Embryonic facial prominence (tissue), 1 donor: Measurements from ENCODE around the gene DUSP8.

ENCODE experiments used
- DNase-seq: peaks from one replicate; pipeline ENCODE4 v3.0.0-alpha.2; 2016; ENCODE audit errors: extremely low spot score

DUSP8 gene

DNA sequence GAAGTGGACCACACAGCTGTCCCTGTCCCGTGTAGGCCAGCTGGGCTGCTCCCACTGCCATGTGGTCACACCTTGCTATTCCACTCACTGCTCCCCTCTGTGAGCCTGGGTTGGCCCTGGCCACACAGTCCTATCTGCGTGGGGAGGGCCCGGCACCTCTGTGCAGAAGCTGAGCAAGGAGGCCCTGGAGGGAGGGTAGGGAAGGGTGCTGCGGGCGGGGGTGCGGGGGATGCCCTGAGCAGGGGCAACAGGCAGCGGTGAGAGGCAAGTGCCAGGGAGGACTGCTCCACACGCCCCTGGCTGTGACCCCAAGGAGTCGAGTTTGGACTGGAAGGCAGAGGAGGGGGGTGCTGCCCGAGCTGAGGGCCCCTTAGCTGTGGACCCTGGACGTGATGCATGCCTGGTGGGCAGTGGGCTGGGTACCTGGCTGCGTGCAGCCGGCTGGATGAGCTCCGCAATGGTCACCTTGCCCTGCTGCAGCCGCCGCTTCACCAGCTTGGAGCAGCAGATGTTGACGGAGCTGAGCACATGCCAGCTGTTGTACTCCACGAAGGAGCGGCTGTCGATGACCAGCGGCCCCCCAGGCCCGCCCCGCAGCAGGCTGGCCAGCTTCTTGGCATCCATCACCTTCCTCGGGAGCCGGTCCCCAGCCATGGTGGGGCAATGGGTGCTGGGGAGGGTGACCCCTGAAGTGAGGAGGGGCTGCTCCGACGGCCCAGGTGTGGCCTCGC lies 6.7 kb downstream of the DUSP8 start:
- DNase-seq = no peak

DNA sequence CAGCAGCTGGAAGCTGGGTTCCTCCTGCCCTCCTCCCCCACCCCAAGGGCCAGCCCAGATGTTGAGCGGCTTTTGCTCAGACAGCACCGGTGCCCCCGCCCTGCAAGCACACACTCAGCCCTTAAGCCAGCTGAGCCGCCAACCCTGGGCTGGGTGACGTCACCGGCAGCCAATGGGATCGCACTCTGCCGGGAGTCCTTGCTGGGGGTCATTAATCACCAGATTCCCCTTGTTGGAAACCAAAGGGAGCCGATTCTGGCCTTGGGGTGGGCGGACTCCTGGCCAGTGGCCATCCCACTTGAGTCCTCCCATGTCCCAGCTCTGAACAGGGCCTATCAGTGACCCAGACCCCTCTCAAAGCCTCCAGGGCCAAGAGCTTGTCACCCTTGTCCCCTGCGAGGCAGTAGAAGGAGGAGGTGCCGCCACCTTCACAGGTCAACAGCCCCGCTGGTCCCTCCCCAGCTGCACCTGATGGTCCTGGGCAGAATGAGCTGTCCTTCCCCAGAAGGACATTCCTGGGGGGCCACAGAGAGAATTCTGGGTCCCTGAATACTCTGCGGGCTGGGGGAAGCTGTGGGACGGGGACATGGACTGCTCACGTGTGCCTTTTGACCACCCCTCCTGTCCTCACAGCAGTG lies 7.4 kb downstream of the DUSP8 start:
- no peak for DNase-seq

DNA sequence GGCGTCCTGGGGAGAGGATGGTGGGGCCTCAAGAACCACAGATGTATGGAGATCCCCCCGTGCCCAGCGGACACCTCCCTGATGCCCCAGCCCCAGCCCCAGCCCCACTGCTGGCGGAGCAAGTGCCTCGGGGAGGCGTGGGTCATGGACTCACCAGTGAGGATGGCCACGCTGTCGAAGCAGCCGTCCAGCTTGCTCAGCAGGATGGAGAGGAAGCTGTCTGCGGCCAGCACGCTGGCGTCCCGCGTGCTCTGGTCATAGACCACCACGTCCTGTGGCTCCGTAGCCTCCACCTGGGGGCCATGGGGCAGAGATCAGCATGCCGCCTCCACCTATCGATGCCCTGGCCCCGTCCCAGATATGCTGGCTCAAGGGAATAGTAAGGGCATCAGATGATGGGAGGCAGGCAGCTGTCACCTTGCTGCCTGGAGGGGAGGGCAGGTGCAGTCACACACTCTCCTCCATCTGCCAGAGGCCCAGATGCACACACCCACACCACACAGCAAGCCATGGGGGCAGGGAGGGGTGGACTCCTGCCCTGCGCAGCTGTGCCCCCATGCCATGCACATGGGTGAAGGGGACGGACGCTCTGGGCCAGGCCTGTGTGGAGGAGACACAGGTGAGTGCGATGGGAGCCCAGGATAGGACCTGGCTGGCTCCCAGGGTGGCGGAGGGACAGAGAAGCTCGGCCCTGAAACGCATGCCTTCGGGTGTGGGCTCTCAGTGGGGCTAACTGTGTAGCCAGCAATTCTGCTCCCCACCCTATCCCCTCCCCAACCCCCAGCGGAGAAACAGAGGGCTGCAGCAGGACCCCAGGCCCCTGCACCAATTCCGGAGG lies 8.2 kb downstream of the DUSP8 start:
- DNase-seq = no peak

DNA sequence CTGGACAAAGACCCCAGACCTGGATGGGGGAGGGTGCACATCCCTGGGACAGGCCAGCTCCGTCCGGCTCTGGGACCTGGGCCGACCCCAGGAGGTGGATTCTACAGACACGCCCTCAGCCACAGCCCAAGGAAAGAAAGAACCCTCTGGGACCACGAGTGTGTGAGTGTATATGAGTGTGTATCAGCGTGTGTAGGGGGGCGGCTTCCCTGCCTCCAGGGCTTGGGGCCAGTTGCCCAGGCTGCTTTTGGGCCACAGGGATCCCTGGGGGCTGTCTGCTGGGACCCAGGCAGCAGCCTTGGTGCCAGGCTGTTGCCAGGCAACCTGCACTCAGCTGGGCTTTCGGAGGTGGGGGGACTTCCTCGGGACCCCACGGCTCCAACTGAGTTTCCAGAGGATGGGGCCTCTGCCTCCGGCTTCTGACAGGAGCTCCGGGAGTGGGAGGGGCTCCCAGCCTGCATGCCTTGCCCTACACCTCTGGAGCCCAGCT lies 8.9 kb downstream of the DUSP8 start:
- no peak for DNase-seq

DNA sequence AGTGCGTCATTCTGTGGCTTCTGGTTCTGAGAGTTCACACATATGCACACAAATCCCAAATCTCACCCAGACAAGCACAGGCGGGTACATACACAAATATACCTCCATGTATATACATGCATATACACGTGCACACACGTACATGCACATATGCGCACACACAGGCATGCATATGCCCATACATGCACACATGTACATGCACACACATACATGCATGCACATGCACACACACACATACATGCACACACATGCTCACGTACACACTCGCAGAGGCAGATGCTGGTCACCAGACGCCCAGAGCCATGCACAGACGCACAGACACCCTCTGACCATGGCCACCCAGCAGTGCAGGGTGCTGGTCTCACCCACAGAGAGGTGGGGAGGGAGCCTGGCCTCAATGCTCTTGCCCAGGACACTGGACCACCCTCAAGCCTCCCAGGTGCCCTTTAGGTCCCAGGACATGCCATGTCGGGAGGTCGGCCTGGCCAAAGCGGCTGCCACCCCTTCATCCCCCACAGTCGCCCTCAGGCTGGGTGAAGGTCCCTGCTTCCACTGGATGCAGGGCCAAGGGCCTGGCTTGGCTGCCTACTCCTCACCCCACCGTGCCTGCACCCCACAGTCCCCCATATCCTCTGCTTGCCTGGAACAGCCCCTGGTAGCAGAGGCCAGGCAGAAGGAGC lies 9.5 kb downstream of the DUSP8 start:
- no peak for DNase-seq

DNA sequence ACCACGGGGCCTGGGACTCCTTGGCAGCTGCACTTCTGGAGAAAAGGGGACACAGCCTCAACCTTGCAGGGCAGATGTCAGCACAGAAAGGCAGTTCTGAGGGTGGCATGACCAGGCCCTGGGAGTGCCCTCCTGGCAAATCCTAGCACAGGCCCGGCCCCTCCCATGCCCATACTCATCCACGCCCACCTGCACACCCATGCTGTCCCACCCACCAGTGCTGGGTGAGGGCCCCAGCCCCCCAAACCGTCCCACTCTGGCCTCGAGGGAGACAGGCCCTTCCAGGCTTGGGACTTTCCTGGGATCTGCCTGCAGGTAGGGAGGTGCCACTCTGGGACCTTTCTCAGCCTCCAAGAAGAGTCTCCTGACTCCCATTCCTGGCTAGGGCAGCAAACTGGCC lies 10.1 kb downstream of the DUSP8 start:
- no peak for DNase-seq

DNA sequence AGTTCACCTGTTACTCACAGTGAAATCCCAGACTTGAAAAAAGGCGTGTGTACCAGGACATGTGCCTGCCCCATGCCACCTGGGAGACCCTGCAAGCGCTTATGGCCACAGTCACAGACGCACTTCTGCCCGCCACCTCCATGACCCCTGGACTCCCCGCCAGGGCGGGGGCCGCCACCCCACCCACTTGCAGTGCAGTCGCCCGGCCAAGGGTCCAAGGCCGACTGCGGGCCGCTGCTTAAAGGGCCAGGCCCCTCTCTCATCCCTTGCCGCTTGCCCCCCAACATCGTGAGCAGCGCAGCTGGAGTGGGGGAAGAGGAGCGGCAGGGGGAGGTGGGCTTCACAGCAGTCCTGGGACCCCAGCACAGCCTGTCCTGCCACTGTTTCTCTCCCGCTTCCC lies 10.8 kb downstream of the DUSP8 start:
- no peak for DNase-seq

DNA sequence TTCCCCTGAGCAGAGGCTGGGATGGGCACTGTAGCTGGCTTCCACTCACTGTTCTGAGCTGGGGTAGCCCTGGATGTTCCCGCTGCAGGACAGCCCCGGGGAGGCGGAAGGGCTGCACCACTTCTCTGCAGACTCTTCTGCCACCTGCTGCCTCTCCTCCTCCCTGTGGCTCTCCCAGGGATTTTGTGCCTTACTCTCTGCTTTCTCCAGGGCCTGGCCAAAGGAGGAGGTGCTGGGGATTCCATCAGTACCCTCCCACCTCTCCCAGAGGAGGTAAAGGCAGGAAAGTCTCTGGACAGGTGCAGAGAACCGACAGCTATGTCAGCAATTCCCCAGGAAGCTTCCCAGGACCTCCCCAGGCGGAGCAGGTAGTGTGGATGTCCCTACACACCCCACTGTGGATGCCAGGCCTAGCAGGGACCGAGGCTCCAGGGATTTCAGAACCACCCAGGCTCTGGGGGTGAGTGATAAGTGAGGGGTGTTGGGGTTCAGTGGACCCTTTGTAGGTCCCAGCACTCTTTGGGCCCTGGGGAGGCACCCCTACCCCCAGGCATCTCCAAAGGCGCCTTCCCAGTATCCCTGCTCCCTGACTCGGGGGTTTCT lies 11.3 kb downstream of the DUSP8 start:
- no peak for DNase-seq

DNA sequence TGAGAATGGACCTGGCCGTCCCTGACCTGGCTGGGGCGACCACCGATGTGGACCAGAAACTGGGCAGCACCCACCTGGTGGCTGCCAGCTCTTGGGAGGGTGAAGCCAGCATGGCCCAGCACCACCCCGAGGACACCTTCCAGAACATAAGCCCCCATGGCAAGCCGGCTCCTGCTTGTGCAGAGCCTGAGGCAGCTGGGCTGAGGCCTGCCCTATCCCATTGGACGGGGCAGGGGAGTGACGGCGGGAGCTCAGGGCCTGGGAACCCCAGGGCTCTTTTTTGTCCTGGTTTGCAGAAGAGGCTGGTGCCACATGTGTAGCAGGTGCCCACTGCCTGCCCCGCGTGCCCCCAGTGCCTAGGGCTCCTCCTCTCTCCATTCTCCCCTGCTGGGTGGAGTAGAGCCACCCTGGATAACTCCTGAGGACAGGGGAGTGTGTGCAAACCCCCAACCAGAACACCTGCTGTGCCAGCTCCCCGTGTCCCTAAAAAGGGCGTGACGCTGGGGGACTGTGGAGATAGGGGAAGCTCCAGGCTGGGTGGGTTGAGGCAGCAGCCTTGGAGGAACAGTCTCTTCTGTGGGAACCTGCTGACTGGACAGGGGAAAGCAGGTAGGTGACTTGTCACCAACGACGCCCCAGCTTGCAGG lies 11.9 kb downstream of the DUSP8 start:
- DNase-seq = no peak

DNA sequence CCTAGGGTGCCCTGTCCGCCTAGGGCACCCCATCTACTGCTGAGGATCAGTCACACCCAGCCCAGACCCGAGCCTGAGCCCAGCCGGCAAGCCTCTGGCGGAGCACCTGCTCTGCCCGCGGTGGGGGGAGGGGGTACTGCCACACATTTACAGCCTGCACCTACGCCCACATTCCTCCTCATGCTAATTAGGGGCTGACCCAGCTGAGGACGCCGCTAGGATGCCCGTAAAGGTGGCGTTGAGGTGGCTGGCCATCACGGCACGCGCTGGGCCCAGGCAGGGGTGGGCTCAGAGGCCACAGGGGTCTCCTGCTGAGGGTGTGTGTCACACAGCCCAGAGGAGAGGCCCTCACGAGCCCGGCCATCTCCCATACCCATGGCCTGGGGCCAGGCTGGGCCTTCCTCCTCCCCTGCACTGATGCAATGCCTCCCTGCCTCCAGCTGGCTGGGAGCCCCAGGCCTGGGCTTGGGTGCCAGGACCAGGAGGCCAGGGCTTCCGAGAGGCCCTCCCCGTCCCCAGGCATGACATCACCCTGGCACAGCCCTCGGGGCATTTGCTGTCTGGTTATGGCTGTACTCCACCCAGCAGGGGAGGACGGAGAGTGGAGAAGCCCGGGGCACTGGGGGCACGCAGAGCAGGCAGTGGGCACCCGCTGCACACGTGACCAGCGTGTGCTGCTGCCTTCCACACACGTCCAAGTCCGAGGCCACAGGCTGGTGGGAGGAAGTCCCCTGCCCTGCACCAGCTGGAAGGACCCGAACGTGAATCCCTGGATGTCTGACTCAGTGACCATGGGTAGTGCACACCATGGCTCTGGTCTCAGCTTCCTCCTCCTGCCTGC lies 12.7 kb downstream of the DUSP8 start:
- DNase-seq = no peak

DNA sequence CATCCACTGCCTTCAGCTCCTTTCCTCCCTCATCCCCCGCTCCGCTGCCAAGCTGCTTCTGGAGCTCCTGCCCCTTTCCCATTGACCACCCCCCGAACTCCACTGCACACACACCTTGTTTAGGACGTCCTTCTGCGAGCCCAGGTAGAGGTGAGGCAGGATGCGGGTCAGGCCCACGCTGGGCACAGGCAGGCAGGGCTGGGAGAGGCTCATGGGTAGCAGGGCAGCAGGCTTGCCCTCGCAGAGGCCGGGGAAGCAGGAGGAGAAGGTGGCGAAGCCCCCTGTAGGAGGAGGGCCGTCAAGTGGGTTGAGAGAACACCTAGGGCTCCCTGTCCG lies 13.3 kb downstream of the DUSP8 start:
- no peak for DNase-seq

DNA sequence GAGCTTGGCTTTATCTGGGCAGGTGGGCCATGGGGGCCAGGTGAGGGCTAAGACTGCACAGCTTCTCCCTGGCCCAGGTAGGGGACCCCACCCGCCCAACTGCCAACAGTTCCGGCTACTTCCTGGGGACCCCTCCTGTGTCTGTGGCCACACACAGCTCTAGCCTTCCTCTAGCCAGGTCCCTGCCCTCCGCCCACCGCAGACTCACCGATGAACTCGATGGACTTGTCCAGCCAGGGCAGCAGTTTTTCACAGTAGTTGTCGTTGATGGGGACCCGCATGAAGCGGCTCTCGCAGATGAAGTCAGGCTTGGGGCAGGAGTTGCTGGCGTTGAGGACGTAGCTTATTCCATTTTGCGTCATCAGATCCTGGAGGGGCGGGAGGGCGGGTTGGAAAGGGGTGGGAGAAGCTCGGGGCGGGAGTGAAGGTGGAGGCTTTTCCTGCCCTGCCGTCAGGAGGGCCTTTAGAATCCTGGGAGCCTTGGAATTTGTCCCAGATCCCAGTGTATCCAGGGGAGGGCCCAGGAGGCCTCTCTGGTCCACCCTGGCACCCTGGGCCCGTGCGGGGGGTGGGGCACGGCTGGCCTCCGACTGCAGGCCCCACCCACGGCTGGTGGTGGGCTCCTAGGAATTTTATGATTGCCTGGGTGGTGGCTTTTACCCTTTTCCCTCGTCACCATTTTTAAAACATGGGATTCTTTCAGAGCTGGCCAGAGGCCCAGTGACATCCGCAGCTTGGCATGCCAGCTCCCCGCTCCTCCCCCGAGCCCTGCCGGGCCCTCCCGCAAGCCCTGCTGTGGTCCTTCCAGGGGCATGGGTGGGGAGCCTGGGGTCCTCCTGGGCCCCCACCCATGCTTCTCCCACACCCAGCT lies 13.9 kb downstream of the DUSP8 start:
- DNase-seq = no peak

DNA sequence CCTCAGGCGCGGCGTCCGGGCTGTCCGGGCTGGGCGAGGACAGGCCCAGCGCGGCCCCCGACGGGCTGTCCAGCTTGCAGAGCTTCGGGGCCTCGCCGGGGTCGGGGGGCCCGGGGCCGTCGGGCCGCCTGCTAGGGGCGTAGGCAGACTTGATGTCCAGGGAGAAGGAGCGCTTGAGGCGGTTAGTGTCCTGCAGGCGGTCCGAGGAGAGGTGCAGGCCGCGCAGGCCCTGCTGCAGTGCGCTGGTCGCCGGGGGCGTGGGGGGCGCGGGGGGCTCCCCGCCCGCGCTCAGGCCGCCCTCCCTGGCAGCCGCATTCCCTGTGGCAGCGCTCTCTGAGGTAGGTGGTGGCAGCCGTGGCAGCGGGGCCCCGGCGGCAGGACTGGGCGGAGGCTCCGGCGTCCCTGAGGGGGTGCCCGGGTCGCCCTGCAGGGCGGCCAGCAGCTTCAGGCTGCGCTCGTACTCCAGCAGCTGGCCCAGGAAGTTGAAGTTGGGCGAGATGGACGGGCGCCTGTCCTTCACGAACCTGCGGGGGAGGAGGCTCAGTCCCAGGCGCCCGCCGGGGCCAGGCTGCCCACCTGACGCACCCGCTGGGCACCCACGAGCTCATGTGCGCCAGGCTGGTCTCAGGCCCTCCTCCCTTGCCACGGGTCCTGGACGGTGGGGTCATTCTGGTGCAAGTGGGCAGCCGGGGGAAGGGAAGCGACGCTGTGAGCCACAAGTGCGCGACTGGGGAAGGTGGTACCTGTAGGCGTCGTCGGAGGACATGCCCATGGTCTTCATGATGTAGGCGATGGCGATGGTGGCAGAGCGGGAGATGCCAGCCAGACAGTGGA lies 14.8 kb downstream of the DUSP8 start:
- DNase-seq = no peak

DNA sequence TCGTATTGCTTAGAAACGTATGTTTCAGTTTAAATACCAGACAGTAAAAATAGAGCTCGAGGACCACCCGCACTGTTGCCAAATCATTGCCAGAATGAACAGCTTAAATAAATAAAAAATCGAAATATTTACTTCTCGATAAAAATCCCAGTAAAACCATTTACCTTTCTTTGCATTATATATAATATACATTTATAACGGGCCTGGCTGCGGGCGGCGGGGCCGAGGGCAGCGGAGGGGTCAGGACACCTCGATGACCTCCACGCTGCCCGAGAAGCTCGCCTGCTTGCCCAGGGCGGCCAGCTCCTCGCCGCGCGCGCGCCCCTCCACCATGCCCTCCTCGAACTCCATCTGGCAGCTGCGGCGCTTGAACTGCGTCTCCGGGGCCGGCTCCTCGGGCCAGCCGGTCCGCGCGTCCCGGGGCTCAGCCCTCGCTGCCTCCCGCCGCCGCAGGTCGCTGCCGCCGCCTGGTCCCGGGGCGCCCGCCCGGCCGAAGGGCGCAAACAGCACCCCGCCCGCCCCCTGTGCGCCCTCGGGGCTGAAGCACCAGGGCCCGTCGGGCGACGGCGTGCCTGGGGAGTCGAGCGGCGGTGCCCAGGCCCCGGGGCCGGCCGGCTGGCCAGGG lies 15.7 kb downstream of the DUSP8 start:
- DNase-seq = no peak

DNA sequence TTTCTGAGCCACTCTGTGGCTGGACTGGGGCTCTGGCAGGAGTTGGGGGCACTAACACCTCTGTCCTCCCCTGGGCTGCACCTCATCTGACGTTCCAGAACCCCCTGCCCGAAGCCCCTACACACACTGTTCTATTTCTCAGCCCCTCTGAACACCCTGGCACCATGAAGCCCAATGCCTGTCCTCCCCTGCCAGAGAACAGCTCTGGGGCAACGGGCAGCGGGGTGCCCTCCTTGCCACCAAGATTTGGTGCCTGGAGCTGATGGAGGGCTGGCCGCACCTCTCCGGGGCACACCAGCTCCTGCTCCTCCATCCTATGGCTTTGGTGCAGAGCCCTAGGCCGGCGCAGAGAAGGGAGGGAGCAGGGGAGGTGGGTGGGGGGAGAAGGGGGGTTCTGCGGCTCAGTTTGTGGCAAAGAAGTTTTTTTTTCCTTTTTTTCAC lies 16.3 kb downstream of the DUSP8 start:
- DNase-seq = no peak

DNA sequence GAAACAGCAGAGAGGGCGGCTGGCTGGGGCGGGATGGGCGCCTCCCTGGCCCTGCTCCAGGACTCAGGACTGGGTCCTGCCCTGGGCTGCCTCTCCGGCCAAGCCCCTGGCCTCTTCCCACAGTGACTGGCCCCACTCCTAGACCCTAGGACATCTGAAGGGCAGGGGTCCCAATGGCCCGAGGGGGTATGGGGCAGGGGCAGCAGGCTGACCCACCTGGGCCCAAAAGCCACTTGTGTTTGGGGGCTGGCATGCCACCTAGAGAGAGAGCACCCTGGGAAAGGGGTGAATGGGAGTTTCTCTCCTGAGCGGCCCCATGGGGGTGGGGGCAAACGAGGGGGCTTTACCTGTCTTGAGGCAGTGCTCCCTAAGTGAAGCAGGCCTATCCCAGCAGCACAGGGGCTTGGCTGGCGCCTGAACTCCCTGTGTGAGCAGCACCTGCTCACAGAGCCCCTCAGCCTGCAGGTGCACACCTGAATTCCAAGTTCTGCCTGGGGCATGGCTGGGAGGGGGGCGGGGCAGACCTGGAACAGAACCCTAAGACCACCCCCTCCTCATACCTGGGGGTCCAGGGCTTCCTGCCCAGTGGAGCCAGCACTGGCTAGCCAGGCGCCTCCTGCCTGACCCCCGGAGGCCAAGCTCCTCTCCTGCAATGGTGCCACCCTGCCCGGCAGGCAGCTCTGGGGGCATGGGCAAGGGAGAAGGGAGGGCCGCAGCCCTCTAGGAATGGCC lies 16.9 kb downstream of the DUSP8 start:
- DNase-seq = no peak
